Endothelial cell (in vitro differentiated cells): Measurements from ENCODE around the gene ATP10D. TPM values are rescaled to one million over a fixed set of nuclear protein-coding genes. Genes with fewer than 3 reads are reported as not detected.

ENCODE experiments used
- DNase-seq: peaks from one replicate; pipeline ENCODE4 v3.0.0; 2021; ENCODE audit warnings: low spot score
- H3K27ac Mint-ChIP-seq: one replicate; pipeline ENCODE4 v1.8.0; 2021; ENCODE audit warnings: mixed read lengths, inconsistent platforms; ENCODE audit not compliant: unreplicated experiment
- H3K27me3 Mint-ChIP-seq: one replicate; pipeline ENCODE4 v1.8.0; 2021; ENCODE audit warnings: mild to moderate bottlenecking, moderate library complexity, mixed read lengths, inconsistent platforms; ENCODE audit not compliant: unreplicated experiment
- H3K36me3 Mint-ChIP-seq: one replicate; pipeline ENCODE4 v1.8.0; 2021; ENCODE audit warnings: mild to moderate bottlenecking, low read depth, mixed read lengths, inconsistent platforms; ENCODE audit not compliant: unreplicated experiment
- H3K4me1 Mint-ChIP-seq: one replicate; pipeline ENCODE4 v1.8.0; 2021; ENCODE audit warnings: mild to moderate bottlenecking, mixed read lengths, inconsistent platforms; ENCODE audit not compliant: unreplicated experiment
- H3K4me3 Mint-ChIP-seq: one replicate; pipeline ENCODE4 v1.8.0; 2021; ENCODE audit warnings: mild to moderate bottlenecking, mixed read lengths, inconsistent platforms; ENCODE audit not compliant: unreplicated experiment
- H3K9me3 Mint-ChIP-seq: one replicate; pipeline ENCODE4 v1.8.0; 2021; ENCODE audit warnings: mixed read lengths, inconsistent platforms; ENCODE audit not compliant: unreplicated experiment
- total RNA-seq: library from RNA; stranded (reverse); fragmentation: NEBNext Ultra II Directional; extraction: Animal tissue kit (Norgen Biotek cat#: 25700); gene quantifications from one replicate; pipeline ENCODE4 v1.2.1, GENCODE V29; 2021; ENCODE audit not compliant: unreplicated experiment
- TF ChIP-seq, protein P1 (sequence below): fragments of 200-600 bp; sonication (generic); IDR thresholded peaks from one replicate; pipeline ENCODE4 v1.5.0; 2021; ENCODE audit warnings: antibody characterized with exemption; ENCODE audit not compliant: unreplicated experiment

ATP10D gene
- total RNA-seq, 1 donor from 2014 or later = 9.3 TPM

DNA sequence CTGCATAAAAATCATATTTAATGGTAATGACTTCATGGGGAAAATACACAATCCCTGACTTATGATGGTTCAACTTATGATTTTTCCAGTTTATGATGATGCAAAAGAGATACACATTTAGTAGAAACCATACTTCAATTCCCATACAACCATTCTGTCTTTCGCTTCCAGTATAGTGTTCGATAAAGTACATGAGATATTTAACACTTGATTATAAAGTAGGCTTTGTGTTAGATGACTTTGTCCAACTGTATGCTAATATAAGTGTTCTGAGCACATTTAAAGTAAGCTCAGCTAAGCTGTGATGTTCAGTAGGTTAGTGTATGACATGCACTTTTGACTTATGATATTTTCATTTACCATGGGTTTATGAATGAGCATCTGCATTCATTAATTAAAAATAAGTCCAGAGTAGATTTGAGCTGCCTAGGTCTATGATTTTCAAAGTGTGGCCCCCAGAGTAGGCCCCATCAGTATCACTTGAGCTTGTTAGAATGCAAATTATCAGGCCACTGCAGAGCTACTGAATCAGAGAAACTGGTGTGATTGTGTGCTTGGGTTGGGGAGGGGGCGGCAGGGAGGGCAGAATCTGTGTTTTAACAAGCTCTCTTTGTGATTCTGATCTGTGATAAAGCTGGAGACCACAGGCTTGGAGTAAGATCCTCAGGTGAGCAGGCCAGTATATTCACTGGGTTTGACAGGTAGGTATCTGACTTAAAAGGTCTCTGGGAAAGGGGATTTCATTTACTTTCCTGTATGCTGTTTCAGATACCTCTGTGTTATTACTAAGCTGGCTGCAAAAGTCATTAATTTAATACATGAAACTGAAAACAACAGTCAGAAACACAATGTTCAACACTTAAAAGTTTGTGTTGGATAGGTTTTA lies 8.4 kb downstream of the ATP10D start:
- Mint-ChIP-seq H3K9me3 (no peaks in the 10 kb centered on the region), H3K27me3 (peaks cover 2% of the 10 kb centered on the region), H3K27ac (no peak overlapping the region), H3K4me3 (no peak overlapping the region), H3K36me3 (no peaks in the 10 kb centered on the region), H3K4me1 (no peaks in the 10 kb centered on the region)
- no peak for DNase-seq
- TF ChIP-seq, protein P1, sequence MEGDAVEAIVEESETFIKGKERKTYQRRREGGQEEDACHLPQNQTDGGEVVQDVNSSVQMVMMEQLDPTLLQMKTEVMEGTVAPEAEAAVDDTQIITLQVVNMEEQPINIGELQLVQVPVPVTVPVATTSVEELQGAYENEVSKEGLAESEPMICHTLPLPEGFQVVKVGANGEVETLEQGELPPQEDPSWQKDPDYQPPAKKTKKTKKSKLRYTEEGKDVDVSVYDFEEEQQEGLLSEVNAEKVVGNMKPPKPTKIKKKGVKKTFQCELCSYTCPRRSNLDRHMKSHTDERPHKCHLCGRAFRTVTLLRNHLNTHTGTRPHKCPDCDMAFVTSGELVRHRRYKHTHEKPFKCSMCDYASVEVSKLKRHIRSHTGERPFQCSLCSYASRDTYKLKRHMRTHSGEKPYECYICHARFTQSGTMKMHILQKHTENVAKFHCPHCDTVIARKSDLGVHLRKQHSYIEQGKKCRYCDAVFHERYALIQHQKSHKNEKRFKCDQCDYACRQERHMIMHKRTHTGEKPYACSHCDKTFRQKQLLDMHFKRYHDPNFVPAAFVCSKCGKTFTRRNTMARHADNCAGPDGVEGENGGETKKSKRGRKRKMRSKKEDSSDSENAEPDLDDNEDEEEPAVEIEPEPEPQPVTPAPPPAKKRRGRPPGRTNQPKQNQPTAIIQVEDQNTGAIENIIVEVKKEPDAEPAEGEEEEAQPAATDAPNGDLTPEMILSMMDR = no peak

DNA sequence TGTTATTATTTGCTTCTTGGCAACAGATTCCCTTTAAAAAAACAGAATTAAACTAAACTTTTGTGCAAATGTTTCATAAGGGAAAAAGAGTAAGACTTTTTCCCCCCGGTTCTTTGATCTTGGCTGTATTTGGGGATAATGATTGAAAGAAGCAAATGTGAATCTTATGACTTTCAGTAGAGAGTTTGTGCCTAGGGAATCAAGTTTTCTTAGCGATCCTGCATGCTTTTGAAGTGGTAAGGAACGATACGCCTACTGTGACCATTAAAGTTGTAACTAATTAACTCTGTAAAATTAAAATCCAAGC lies 9.0 kb downstream of the ATP10D start:
- Mint-ChIP-seq H3K36me3 (no peaks in the 10 kb centered on the region), H3K9me3 (no peaks in the 10 kb centered on the region)

DNA sequence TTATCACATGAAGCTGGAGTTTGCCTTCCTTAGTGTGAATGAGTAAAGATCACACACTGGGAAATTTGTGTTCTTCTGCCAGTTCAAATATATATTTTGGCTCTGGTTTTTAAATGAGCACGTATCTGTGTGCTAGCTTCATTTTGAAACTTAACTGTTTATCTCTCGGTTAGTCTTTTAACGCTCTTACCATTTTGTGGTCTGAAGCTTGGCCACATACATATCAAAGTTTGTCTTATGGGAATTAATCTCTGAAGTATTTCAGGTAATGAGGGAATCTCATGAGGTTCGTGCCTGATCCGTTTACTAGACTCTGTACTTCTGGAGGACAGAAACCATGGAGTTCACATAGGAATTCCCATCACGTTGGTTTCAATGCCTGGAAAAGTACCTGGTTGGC lies 13.8 kb downstream of the ATP10D start:
- H3K4me1 Mint-ChIP-seq = no peaks in the 10 kb centered on the region
- no peak for DNase-seq
- TF ChIP-seq, protein P1 = no peak

More for the DNA sequence above, 9.0 kb downstream of the ATP10D start:
- no peaks in the 10 kb centered on the region for H3K4me1 Mint-ChIP-seq
- TF ChIP-seq, protein P1 = no peak
- no peak overlapping the region for H3K4me3 Mint-ChIP-seq
- H3K27me3 Mint-ChIP-seq = peaks cover 2% of the 10 kb centered on the region
- H3K27ac Mint-ChIP-seq = no peak overlapping the region
- no peak for DNase-seq

DNA sequence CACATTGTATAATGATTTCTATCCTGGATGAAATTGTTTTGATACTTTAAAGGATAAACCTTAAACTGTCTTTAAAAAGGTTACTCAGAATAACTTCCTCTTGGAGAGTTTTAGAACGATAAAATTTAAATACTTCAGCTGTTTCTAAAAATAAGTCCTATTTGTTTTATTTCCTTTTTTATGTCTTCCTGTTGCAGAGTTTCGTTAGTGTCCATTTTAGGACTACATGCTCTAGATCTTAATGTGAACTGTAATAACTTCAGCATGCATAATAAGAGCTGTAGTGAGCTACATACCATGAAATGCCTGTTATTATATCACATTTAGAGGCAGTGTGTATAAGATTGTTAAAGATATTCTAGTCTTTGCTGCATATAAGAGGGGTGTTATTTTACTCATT lies 14.6 kb downstream of the ATP10D start:
- Mint-ChIP-seq H3K4me1 (no peaks in the 10 kb centered on the region), H3K9me3 (no peaks in the 10 kb centered on the region), H3K36me3 (no peaks in the 10 kb centered on the region), H3K4me3 (no peak overlapping the region), H3K27me3 (no peaks in the 10 kb centered on the region), H3K27ac (no peak overlapping the region)
- TF ChIP-seq, protein P1 = no peak
- DNase-seq = no peak

More for the DNA sequence above, 13.8 kb downstream of the ATP10D start:
- Mint-ChIP-seq H3K4me3 (no peak overlapping the region), H3K9me3 (no peaks in the 10 kb centered on the region), H3K27ac (no peak overlapping the region), H3K27me3 (no peaks in the 10 kb centered on the region), H3K36me3 (no peaks in the 10 kb centered on the region)

DNA sequence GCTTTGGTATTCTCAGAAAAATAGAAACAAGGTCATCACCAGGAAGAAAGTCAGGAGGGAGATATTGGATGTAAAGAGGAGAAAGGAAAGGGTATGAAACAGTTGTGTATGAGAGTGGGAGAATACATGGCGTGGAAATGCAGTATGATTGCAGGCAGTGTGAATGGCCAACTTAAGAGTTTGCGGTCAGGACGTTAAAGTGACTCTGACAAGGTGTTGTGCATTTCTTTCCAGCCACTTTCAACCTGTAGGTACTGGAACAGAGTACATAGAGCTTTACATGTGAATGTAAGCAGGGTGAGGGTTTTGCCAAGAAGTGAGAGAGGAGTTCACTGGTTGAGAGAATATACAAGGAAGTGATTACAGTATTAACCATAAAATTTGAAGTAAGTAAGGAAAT lies 15.7 kb downstream of the ATP10D start:
- TF ChIP-seq, protein P1 = no peak
- H3K27ac Mint-ChIP-seq = no peak overlapping the region
- H3K27me3 Mint-ChIP-seq = no peaks in the 10 kb centered on the region
- no peak for DNase-seq
- no peaks in the 10 kb centered on the region for H3K36me3 Mint-ChIP-seq
- no peaks in the 10 kb centered on the region for H3K9me3 Mint-ChIP-seq
- no peaks in the 10 kb centered on the region for H3K4me1 Mint-ChIP-seq
- no peak overlapping the region for H3K4me3 Mint-ChIP-seq
